ENCODE data around the gene COL2A1. TPM values are rescaled to one million over a fixed set of nuclear protein-coding genes. Genes with fewer than 3 reads are reported as not detected.

COL2A1 gene
- total RNA-seq, 1 experiment from 2014 or later: 201 TPM

DNA sequence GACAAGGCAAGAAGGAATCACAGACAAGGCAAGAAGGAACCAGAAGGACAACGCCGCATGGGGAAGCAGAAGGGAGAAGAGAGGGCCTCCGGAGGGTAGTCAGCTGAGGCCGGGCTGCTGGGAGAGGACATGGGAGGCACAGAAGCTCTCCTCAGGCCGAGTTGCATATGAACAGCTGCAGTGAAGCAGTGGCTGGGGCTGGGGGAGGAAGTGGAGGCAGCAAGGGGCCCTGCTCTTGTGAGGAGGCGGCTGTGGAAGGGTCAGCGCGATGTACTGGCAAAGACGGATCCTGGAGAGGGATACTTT lies 62.8 kb downstream of the COL2A1 start:
- H3K27me3 Mint-ChIP-seq (ENCODE audit: insufficient read depth, unreplicated experiment): no peaks in the 10 kb centered on the region
- H3K36me3 ChIP-seq (ENCODE audit: control insufficient read depth, insufficient read depth, low read length): no peaks in the 10 kb centered on the region
- intact Hi-C loops (cut with micrococcal nuclease; ENCODE audit: unreplicated experiment): no loop called here
- H3K9me3 Mint-ChIP-seq (ENCODE audit: unreplicated experiment): no peaks in the 10 kb centered on the region
- H3K9me3 ChIP-seq: no peaks in the 10 kb centered on the region
- no peak for DNase-seq
- POLR2A ChIA-PET: no interaction called here
- CTCF ChIA-PET: no interaction called here
- no peak overlapping the region for H3K4me3 Mint-ChIP-seq (ENCODE audit: unreplicated experiment)
- H3K27ac Mint-ChIP-seq (ENCODE audit: unreplicated experiment): peak overlapping the region; percentile 40
- H3K4me1 ChIP-seq: no peaks in the 10 kb centered on the region; the same call in 1 of the 2 replicates
- H3K4me3 ChIP-seq (ENCODE audit: low read depth, low read length): no peak overlapping the region
- no peaks in the 10 kb centered on the region for H3K27me3 ChIP-seq (replicated peaks; ENCODE audit: control insufficient read depth, insufficient read depth, low read length)
- no peaks in the 10 kb centered on the region for H3K36me3 Mint-ChIP-seq (ENCODE audit: insufficient read depth, unreplicated experiment)
- H3K4me1 Mint-ChIP-seq (ENCODE audit: low read depth, unreplicated experiment): peaks cover 8% of the 10 kb centered on the region
- TF ChIP-seq, protein P1, sequence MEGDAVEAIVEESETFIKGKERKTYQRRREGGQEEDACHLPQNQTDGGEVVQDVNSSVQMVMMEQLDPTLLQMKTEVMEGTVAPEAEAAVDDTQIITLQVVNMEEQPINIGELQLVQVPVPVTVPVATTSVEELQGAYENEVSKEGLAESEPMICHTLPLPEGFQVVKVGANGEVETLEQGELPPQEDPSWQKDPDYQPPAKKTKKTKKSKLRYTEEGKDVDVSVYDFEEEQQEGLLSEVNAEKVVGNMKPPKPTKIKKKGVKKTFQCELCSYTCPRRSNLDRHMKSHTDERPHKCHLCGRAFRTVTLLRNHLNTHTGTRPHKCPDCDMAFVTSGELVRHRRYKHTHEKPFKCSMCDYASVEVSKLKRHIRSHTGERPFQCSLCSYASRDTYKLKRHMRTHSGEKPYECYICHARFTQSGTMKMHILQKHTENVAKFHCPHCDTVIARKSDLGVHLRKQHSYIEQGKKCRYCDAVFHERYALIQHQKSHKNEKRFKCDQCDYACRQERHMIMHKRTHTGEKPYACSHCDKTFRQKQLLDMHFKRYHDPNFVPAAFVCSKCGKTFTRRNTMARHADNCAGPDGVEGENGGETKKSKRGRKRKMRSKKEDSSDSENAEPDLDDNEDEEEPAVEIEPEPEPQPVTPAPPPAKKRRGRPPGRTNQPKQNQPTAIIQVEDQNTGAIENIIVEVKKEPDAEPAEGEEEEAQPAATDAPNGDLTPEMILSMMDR (IDR thresholded peaks at IDR 0.05; ENCODE audit: insufficient read depth in 1 of 2, low read depth in 1 of 2, low read length in 1 of 2, severe bottlenecking in 1 of 2, unreplicated experiment in 1 of 2): no peak
- no TSS peak for BruUV-seq (replicated peaks)

- H3K4me3 Mint-ChIP-seq (ENCODE audit: unreplicated experiment): no peak overlapping the region
- no peaks in the 10 kb centered on the region for H3K36me3 Mint-ChIP-seq (ENCODE audit: insufficient read depth, unreplicated experiment)
- no peaks in the 10 kb centered on the region for H3K27me3 ChIP-seq (replicated peaks; ENCODE audit: control insufficient read depth, insufficient read depth, low read length)
- intact Hi-C loops (cut with micrococcal nuclease; ENCODE audit: unreplicated experiment): no loop called here
- H3K4me3 ChIP-seq (ENCODE audit: low read depth, low read length): no peak overlapping the region
- POLR2A ChIA-PET: no interaction called here
- no peaks in the 10 kb centered on the region for H3K9me3 ChIP-seq
- CTCF ChIA-PET: interaction anchor here (1.0 kb wide), 1 partner anchor 36 kb away, joined by 3 read pairs; the partner anchor contains the start of gene VDR
- no peaks in the 10 kb centered on the region; the same call in 1 of the 2 replicates for H3K4me1 ChIP-seq
- TF ChIP-seq, protein P1 (IDR thresholded peaks at IDR 0.05; ENCODE audit: insufficient read depth in 1 of 2, low read depth in 1 of 2, low read length in 1 of 2, severe bottlenecking in 1 of 2, unreplicated experiment in 1 of 2): no peak
- no peak for DNase-seq
- H3K27ac Mint-ChIP-seq (ENCODE audit: unreplicated experiment): peak overlapping the region; percentile 40
- no peaks in the 10 kb centered on the region for H3K27me3 Mint-ChIP-seq (ENCODE audit: insufficient read depth, unreplicated experiment)
- no peaks in the 10 kb centered on the region for H3K9me3 Mint-ChIP-seq (ENCODE audit: unreplicated experiment)
- H3K4me1 Mint-ChIP-seq (ENCODE audit: low read depth, unreplicated experiment): peaks cover 13% of the 10 kb centered on the region
- no TSS peak for BruUV-seq (replicated peaks)
- H3K36me3 ChIP-seq (ENCODE audit: control insufficient read depth, insufficient read depth, low read length): no peaks in the 10 kb centered on the region
Measured at GRCh38 chr12:47940773-47941474, 63.4 kb downstream of the COL2A1 start.

DNA sequence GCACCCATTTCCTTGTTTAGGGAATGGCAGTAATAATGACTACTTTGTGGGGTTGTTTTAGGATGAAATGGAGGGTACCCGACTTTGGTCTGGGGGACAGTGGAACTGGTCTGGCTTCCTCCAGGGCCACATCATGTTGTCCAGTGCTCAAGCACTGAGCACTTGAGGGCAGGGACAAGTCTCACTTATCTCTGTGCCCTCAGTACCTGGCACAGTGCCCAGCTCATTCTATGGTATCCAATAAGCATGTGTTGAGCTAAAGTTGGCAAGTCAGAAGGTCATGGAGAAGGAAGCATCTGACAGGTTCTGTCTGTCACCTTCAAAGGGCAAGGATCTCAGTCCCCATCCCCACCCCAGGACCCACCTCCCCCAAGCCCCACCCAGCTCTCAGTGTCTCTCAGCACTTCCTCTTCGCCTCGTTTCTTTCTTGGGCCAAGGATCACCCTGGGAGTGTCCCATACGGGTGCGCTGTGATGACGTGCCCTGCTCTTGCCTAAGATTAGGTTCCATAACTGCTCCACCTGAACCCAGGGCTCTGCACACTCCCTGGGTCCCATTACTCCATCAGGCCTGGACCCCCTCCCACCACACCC lies 65.2 kb downstream of the COL2A1 start:
- DNase-seq: no peak
- no peaks in the 10 kb centered on the region for H3K9me3 ChIP-seq
- H3K27me3 ChIP-seq (replicated peaks; ENCODE audit: control insufficient read depth, insufficient read depth, low read length): no peaks in the 10 kb centered on the region
- Mint-ChIP-seq H3K27me3 (ENCODE audit: insufficient read depth, unreplicated experiment) (no peaks in the 10 kb centered on the region), H3K4me3 (ENCODE audit: unreplicated experiment) (no peak overlapping the region), H3K4me1 (ENCODE audit: low read depth, unreplicated experiment) (peaks cover 13% of the 10 kb centered on the region), H3K36me3 (ENCODE audit: insufficient read depth, unreplicated experiment) (no peaks in the 10 kb centered on the region), H3K9me3 (ENCODE audit: unreplicated experiment) (no peaks in the 10 kb centered on the region), H3K27ac (ENCODE audit: unreplicated experiment) (no peak overlapping the region)
- intact Hi-C loops (cut with micrococcal nuclease; ENCODE audit: unreplicated experiment): no loop called here
- TF ChIP-seq, protein P1 (IDR thresholded peaks at IDR 0.05; ENCODE audit: insufficient read depth in 1 of 2, low read depth in 1 of 2, low read length in 1 of 2, severe bottlenecking in 1 of 2, unreplicated experiment in 1 of 2): no peak
- BruUV-seq (replicated peaks): no TSS peak
- H3K4me1 ChIP-seq: peaks cover 6% of the 10 kb centered on the region; the same call in 1 of the 2 replicates
- H3K4me3 ChIP-seq (ENCODE audit: low read depth, low read length): no peak overlapping the region
- CTCF ChIA-PET: interaction anchor here (1.8 kb wide), 1 partner anchor 33 kb away, joined by 4 read pairs; no protein-coding TSS in a partner anchor
- POLR2A ChIA-PET: no interaction called here
- no peaks in the 10 kb centered on the region for H3K36me3 ChIP-seq (ENCODE audit: control insufficient read depth, insufficient read depth, low read length)
